ENCODE results near the gene THY1.
A peak's percentile ranks its signal among the peaks of the same experiment; 100 is the strongest.

Gene THY1

DNA sequence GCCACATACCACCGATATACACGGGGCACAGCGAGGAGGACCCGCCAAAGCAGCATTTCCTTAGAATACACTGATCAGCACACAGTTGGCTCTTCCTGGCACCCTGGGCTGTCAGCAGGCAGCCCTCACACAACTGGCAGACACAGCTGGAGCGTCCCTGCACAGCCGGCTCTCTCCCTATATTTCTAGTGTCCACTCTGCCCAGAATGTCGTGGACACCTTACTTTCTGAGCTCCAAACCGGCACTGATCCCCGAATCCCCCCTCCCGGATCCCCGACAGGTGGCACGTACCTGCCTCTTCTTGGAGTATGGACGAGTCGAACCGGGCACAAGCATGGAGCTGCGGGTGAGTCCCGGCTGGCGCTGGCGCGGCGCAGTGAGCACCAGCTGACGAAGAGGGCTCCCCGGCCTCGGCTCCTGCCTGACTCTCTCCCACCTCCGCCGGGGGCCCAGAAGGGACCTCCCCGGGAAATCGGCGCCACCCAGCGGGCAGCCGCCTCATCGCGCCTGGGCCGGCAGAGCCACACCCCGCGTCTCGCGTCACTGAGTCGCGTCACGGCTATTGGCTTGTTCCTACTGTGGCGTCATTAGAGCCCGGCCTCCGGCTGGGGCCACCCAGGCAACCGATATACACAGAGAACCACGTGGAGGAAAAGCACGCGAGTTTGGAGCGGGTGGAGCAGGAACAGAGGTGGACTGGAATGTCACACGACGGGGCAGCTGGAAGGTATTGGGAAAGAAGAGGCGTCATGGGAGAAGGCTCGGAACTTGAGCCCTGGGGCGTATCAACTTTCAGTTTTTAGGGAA is 41.6 kb downstream of the THY1 start, which contains the start of gene USP2:
Gene USP2, minus strand, starts transcription at position 510 of the 808 bp plus-strand sequence. CDS start 8,210 bp downstream, outside the sequence.
- peak; percentile 96 for DNase-seq

DNA sequence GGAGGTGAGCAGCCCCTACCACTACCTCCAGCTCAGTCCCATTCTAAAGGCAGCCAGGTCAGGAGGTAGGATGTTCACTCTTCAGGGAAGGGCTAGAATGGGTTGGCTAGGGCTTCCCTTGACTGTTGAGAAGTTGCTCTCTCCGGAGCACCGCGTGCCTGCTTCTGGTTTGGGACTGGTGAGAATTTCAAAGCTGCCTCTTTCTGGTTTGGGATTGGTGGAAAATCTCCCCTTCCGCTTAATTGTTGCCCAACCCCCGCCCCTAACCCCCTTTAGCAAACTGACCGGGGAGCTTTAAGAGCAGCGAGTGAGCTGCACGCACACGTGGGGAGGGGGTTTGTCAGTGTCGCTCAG is 42.2 kb downstream of the THY1 start:
- DNase-seq = peak; percentile 59

- DNase-seq = no peak
These were observed 42.7 kb downstream of the THY1 start for GRCh38 chr11:119380160-119380826.

DNA sequence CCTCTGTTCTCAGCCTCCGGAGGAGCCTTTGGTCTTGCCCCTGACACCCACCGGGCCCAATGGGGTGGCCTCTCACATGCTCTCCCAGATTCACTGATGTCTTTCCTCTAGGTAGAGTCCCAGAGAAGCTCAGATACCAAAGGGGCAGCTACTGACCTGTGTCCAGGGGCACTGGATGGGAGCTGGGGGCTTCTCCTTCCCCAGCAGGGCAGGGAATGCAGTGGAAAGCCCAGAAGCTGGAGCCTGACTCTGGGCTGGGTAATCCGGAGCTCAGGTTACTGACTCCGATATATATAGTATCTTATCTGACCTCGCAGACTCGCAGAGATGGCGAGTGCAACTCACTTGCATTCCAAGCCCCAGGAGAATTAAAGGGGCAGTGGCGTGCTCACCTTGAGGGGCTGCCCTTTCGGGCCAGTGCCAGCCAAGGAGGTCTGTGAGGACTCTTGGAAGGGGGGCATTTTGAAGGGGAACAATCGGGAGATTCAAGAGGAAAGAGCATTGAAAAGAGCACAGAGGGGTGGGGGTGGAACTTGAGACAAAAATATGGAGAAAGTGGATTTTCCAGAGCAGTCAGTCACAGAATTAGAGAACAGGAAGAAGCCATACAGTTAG is 44.0 kb downstream of the THY1 start:
- DNase-seq = no peak

DNA sequence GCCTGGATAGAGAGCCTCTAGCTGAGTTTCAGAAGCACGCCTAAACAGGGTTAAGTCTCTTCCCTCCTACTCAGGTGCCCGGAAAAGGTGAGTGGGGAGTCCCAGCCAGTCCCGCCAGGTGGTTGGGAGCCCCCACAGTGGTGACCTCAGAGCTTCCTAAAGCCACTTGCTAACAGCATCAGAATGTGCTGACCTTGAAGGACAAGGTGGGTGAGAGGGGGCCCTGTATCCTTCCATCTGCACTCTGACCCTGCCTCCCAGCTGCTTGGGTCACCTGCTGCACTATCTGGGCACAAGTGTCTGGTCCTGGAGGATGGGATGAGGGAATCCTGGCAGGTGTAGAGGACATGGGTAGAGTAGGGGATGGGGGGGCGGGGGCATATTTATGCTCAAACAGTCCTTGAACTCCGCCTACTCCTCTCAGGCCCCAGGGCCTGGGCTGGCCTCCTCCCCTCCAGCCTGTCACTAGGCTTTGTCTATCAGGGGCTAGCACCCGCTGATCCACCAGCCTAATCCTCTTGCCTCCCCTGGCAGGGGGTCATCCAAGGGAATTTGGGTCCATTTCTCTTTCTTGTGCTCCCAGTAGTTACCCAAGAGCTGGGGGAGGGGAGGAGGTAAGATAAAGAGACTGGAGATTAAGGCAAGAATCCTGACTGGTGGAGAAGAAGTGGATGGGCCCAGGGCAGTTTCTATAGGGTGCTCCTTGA is 44.9 kb downstream of the THY1 start:
- DNase-seq = no peak

DNA sequence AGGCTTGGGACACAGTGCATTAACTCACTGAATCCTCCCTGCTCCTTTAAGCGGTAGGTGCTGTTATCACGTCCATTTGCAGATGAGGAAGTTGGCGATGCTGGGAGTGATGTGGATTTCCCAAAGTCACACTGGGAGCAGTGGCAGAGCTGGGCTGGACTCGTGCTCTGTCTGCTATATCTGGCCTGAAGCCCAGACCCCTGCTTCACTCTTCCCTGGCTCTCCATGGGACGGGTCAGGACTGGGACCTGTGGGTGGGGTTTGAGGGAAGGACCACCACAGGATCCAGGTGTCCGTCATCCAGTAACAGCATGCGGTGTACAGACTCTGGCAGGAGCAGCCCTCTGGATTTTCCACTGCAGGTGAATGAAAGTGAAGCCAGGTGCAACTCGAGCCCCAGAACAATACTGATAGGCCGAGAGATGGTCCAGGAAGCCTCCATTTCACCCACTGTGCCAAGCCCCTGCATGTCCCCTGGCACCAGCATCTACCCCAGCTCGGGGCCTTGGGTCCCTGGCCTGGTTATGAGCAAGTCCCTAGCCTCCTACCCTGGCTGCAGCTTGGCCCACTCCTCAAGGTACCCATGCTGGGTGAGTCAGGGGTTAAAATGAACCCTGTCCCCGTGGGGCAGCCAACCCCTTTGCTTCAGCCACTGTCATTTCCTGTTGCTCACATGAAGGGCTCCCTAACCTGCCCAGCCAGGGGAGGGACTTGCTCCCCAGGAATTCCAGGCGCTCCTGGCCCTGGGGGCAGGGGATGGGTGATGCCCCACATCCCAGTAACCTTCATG is 45.7 kb downstream of the THY1 start:
- DNase-seq = no peak

GRCh38 chr11:119376197-119376847 is 46.6 kb downstream of the THY1 start:
- DNase-seq = peak; percentile 86

DNA sequence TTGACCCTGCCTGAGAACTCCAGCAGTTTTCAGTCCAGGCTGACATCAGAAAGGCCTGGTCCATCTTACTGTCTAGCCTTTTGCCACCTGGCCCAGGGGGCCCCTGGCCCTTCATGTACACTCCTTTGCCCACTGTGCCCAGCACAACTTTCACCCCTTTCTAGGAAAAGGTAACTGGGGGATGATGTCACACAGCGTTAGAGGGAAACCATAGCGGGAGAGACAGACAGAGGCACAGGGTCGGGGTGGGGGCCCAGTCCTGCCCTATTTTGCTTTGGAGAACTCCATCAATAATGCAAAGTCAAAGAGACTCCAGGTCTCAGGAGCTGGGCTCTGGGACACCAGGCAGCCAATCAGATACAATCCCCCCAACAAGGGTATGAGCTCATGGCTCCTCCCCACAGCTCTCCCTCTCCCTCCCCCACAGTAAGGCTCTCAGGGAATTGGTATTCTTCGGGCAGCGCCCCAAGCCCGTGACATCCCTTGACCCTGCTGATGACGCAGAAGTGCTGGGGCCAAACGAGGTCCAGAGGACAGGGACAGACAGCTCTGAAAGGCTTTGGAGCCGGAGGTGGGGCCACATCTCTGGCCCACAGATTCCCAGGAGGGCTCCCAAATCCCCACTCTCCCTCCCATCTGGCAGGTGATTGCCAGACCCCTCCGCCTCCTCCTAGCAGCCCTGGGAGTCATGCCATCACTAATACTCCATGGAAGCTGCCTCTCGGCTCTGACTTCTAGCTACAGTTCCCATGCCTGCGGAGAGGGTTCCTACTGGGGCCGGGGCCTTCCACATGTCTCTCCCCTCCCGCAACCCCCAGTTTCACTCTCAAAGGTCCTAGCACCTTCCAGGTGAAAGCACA is 47.4 kb downstream of the THY1 start:
- peak; percentile 54 for DNase-seq

GRCh38 chr11:119374632-119375336 is 48.2 kb downstream of the THY1 start:
- no peak for DNase-seq

DNA sequence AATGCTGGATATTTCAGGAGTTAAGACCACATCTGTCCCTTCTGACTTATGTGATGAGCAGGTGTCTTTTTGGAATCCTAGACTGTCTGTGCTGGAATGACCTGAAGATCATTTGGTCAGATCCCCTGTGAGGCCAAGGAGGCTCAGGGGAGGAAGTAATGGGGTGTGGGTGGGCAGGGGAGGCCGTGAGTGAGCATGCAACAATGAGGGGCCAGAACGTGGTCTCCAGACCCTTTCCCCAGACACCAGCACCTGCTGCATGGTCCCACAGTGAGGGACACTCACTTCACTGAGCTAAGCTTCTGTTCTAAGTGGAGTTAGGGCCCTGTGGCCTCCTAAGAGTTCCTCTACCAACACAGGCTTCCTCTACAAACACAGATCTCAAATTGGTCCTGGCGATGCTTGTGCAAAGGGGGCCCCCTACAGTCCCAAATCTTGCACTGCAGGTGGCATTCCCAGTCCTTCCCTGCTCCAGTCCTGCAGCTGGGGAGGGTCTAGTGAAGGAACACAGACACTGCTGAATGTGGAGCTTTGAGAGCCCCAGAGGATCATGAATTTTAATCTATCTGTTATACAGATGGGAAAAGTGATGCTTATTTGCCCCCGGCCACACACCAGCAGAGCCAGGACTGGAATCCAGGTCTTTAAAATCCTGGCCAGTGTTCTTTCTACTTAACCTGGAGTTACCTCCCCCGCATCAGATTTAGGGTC is 48.9 kb downstream of the THY1 start:
- DNase-seq = peak; percentile 84

- DNase-seq = no peak
These were observed 49.7 kb downstream of the THY1 start for GRCh38 chr11:119373059-119373920.

GRCh38 chr11:119372260-119373058 is 50.5 kb downstream of the THY1 start:
- no peak for DNase-seq

DNA sequence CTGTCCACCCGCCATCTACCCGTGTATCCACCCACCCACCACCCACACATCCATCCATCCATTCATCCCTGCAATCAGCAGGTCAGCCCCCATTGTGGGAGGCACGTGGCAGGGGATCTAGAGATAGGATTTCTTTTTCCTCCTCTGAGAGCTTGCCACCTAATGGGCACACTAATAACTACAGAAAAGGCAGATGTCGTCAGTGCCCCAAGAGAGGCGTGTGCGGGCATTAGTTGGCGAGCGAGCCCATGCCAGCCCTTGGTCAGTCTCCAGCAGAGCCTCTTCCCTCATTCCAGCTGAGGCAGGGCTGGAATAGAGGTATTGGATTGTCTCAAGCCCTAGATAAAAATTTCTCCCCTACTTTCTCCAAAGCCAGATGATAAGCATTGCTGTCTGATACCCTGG is 51.2 kb downstream of the THY1 start:
- peak; percentile 33 for DNase-seq

GRCh38 chr11:119371067-119371601 is 51.8 kb downstream of the THY1 start:
- no peak for DNase-seq

DNA sequence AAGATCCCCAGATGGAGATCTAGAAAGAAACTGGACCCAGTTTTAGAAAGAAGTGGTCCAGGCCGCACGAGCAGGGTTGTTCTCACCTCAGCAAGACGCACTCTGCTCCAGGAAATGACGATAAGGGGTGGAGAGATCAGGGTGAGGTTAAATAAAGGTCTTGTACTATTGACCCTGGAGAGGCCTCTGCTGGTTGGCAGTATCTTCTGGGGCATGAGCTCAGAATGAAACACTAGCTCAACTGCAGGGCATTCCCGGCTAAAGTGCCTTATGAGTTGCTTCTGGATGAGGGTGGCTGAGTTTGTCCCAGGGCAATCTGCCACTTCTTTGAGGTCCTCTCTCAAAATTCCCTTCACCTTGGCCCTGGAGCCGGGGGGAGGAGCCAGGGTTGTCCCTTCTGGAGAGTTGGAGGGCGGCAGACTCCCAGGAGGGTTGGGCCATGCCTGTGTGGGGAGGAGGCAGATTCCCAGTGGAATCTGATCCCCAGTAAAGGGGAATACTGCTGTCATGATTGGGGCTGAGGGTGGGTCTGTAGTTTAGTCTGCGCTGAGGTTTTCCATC is 52.4 kb downstream of the THY1 start:
- DNase-seq = no peak

- no peak for DNase-seq
These were observed 53.6 kb downstream of the THY1 start for GRCh38 chr11:119369132-119369925.

Measured in DMS79 treated with DMSO at 0.1 percent for 48 hours (cell line).